ENCODE data around the gene CBS.

DNA sequence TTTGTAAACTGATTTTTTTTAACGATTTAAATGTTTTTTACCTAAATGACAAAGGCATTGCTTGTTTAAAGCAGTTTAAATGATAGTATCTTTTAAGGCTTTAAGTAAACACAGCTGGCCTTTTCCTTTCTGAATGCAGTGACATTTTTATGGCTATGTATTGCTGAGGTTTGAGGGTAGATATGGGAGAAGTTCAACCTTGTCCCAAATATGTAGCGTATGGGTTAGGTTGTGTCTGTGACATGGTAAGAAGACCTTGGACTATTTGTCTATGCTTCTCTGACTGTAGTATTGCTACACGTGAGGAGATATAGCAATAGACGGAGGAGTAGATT, 68.8 kb downstream of the CBS start:
- TF ChIP-seq, protein P1, sequence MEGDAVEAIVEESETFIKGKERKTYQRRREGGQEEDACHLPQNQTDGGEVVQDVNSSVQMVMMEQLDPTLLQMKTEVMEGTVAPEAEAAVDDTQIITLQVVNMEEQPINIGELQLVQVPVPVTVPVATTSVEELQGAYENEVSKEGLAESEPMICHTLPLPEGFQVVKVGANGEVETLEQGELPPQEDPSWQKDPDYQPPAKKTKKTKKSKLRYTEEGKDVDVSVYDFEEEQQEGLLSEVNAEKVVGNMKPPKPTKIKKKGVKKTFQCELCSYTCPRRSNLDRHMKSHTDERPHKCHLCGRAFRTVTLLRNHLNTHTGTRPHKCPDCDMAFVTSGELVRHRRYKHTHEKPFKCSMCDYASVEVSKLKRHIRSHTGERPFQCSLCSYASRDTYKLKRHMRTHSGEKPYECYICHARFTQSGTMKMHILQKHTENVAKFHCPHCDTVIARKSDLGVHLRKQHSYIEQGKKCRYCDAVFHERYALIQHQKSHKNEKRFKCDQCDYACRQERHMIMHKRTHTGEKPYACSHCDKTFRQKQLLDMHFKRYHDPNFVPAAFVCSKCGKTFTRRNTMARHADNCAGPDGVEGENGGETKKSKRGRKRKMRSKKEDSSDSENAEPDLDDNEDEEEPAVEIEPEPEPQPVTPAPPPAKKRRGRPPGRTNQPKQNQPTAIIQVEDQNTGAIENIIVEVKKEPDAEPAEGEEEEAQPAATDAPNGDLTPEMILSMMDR (IDR thresholded peaks at IDR 0.05) = no peak
- no peak for TF ChIP-seq POLR2A (IDR thresholded peaks at IDR 0.05)

Data from testis (tissue), 2 donors.